ENCODE data around the gene NUP153. TPM values are rescaled to one million over a fixed set of nuclear protein-coding genes. Genes with fewer than 3 reads are reported as not detected.
"Not testable (repeated sequence)": the region's sequence is repeated elsewhere in the genome, so short reads cannot be mapped to it uniquely, and the experiment has no call there.

Gene NUP153
- polyA plus RNA-seq, 4 donors: 51.9 to 60.8 (median 60.6) TPM

DNA sequence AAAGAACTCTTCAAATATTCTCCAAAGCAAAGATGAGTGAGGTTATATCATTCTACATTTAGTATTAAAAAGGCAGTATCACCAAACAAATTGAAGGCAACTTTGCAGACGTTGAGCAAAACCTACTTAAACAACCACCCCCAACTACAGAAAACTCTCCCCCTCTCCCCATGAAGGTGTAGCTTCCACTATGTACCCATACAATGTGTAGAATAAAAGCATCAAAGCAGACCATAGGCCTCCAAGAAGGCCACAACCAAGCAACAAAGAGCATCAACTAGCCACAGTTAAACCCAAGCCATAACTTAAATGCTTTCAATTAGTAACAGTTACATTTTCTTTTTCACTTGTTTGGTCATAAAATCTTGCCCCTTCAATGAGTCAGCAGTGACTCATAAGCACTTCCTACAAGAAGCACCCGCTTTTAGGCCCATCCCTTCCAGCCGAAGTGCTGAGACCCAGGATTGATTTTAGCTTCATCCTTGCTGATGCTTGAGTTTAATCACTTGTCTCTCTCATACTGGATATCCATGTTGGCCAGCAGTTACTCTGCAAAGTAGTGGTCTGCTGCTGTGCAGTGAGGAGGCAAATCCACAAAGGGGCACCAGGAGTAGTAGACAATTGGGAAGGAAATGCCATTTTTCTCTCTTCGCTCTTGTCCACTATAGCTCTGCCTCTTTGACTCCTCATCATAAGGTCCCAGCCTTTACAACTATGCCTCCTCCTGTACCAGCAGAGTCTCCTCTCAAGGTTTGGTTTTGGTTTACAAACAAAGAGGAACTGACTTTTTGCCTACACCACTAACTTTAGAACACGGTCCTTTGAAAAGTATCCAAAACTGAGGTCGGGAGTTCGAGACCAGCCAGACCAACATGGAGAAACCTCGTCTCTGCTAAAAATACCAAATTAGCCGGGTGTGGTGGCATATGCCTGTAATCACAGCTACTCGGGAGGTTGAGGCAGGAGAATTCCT, 8.4 kb upstream of the NUP153 start:
- no peak for DNase-seq (ENCODE audit: low read depth in 4 of 4, low spot score in 3 of 4)

DNA sequence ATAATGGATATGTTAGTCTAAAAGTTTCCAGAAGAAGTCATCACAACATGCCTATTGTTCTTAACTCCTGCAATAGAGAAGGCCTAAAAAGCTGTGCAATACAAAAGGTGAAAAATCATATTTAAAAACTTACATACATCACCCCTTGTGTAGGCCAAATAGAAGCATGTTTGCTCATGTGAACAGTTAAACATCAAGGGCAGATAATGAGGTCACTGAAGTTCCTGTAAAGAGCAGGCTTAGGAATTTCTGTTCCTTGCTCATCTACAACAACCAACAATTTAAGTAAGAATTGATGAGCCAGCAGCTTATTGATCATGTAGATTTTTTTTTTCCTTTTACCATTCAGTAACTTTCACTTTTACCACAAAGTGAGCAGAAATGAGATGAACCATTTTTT, 7.5 kb upstream of the NUP153 start:
- no peak for DNase-seq (ENCODE audit: low read depth in 4 of 4, low spot score in 3 of 4)

DNA sequence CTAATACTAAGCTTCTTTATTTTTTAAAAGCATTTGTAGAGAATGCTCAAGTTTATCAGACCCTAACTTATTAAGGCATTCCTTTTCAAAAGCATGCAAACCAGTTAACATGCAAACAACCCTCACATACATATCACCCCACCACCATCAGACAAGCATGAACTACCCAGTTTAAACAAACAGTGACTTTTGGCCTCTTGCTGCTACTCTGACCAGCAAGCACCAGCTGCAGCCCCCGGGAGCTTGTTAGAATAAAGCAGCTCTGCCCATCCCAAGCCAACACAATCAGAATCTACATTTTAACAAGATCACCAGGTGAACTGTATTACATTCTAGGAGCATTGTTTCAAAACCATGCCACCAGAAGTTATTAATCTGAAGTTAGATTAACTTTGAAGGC, 5.9 kb upstream of the NUP153 start:
- DNase-seq (ENCODE audit: low read depth in 4 of 4, low spot score in 3 of 4): no peak

DNA sequence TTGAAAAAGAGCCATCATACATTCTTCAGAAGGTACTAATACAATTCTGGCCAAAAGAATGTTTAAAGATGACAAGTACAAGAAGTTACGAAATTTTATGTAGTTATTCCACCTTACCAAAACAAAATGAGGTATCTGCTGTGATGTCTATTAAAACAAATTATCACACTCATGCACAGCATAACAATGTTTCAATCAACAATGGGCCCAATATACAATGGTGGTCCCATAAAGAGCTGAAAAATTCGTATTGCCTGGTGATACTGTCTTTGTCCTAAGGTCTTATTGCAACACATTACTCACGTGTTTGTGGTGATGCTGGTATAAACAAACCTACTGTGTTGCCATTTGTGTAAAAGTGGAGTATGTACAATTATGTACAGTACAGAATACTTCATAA, 3.6 kb upstream of the NUP153 start:
- DNase-seq (ENCODE audit: low read depth in 4 of 4, low spot score in 3 of 4): no peak

DNA sequence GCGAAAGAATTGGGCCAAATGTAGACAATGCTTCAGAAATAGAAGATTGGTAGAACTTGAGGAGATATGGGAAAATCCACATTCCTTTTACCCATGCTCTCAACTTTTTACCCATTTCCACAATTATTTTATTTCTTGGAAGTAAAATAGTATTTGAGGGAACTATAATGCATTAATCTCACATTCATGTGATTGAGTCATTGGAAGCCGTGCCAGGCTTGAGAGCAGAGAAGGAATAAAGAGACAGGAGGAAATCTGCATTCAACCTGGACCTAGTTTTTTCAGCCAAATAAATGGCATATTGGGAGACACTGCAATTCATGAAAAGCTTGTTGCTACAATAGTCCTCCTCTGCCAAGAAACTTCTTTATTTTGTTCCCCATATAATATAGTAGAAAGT, 2.8 kb upstream of the NUP153 start:
- DNase-seq (ENCODE audit: low read depth in 4 of 4, low spot score in 3 of 4): no peak

DNA sequence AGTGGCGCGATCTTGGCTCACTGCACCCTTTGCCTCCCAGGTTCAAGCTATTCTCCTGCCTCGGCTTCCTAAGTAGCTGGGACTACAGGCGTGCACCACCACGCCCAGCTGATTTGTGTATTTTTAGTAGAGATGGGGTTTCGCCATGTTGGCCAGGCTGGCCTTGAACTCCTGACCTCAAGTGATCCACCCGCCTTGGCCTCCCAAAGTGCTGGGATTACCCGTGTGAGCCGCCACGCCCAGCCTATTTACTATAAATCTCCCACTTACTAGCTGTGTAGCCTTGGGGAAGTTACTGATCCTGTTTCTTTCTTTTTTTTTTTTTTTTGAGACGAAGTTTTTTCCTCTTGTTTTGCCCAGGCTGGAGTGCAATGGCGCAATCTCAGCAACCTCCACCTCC, 1.3 kb upstream of the NUP153 start:
- not testable (repeated sequence) for DNase-seq (ENCODE audit: low read depth in 4 of 4, low spot score in 3 of 4)

DNA sequence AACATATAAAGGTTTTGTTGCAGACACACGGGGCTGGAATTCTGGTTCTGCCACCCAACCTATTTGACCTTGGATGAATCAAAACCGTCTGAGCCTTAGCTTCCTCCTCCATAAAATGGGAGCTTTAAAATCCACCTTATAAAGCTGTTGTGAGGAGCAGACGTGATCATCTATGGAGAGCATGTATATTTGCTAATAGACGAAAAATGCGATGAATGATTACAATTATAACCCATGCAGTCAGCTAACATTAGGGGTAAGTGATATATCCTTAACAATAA, 586 bp upstream of the NUP153 start:
- no peak for DNase-seq (ENCODE audit: low read depth in 4 of 4, low spot score in 3 of 4)

DNA sequence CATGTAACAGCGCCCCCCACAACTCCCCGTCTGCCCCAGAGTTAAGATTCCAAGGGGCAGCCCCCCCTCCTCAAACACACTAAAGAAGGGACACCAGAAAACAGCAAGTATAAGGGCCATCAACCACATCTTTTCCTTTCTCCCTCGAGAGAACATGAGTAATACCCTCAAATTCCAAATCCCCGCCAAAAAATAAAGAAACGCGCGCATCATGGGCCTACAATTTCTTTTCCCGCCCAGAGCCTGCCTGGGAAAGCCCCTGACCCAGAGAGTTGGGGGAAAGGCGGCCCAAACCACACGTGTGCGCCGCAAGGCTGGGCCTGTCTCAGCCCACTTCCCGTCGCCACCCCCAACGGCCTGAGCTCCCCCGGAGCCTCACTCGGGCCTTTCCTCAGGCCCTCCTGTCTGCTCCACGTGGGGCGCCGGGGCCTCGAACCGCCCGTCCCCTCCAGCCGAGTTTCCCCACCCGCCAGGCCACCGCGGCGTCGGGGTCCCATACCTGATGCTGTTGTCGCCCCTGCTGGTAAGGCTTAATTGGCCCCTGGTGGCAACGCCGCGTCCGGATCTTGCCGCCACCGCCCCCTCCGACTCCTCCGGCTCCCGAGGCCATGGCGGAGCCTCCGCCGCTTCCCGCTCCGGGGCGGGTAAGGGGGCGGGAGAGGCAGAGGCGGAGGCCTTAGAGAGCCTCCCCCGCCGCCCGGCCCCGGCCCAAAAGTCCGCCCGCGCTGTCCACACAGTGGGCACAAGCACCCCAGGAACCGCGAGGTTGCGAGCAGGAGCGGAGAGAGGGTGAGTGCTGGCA, 746 bp downstream of the NUP153 start:
- DNase-seq (ENCODE audit: low read depth in 4 of 4, low spot score in 3 of 4): peak; percentile 29 to 56 (median 38)

DNA sequence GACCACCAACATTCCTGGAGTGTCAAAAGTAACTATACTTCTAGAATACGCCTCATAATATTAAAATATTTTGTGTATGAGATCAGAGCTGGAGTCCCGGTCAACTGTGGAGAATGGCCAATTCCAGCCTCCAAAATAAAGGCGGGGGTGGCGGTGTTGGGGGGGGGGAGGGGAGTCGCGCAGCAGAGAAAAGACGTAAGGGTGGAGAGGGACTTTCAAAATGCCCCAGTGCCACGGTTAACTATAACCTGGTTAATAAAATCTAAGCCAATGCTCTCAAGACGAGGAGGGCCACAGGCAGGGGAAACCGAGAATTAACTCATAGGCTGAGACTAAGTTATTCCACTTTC, 1.3 kb downstream of the NUP153 start:
- peak in 3 of 4 donors; percentile 37 to 43 (median 40) for DNase-seq (ENCODE audit: low read depth in 4 of 4, low spot score in 3 of 4)

DNA sequence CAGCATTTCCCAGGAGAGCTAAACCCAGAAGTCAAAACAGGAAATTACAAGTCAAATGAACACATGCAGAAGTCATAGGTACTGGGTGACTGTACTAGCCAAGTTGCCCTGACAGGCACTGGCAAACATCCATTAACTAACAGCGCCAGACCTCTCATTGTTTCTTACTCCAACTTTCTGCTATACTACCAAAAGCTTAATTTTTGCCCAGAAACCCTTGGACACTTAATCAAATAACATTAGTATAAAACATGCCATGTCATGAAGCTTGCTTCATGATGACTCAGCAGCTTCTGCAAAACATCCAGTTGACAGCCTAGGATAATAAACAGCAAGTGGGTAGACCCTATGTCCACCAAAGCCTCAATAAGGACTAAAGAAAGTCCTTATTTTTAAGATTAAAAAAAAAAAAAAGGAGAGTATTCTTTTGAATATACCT, 3.5 kb downstream of the NUP153 start:
- no peak for DNase-seq (ENCODE audit: low read depth in 4 of 4, low spot score in 3 of 4)

DNA sequence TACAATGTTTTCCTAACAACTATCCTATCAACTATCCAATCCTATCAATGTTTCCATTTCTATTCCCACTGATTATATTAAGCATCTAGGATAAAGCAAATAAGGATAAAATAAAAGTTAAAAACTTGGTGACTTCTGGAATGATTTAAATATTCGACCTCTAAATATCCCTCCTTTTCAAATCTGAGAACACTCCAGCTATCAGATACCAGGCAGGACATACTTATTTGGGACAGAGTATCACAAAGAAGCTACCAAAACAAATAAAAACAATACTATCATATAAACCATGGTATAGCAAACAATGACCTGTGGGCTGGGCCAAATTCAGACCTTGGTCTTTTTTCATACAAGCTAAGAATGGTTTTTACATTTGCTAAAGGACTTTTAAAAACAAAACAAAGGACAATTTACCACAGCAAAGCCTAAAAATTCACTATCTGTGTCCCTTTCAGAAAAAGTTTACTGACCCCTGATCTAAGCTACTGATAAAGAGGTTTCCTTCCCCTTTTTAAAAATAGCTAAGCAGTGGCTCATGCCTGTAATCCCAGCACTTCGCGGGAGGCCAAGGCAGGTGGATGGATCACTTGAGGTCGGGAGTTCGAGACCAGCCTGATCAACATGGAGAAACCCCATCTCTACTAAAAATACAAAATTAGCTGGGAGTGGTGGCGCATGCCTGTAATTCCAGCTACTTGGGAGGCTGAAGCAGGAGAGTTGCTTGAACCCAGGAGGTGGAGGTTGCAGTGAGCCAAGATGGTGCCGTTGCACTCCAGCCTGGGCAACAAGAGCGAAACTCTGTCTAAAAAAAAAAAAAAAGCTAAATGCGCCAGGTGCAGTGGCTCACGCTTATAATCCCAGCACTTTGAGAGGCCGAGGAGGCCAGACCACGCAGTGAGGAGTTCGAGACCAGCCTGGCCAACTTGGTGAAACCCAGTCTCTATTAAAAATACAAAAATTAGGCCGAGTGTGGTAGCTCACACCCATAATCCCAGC, 6.0 kb downstream of the NUP153 start:
- DNase-seq (ENCODE audit: low read depth in 4 of 4, low spot score in 3 of 4): no peak

DNA sequence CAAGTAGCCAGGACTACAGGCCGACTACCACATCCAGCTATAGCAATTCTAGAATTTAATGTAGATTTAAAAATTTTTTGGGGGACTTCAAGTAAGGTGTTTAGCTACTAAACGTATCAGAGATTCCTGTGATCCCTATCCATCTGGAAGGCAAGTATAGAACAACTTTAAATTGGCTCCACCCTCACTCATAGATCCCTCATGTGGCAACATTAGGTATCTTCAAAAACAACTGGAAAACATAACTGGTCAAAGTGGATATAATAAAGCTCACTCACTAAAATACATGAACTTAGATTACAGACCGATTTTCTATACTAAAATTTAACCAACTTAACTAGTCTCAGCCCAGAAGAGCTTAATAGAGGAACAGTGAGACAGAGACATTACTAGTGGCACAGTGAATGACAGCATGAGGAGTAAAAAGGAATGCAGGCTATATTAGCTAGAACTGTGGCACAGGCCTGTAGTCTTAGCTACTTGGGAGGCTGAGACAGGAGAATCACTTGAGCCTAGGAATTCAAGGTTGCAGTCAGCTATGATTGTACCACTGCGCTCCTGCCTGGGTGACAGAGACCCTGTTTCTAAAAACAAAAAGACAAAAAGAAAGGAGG, 14.7 kb downstream of the NUP153 start:
- no peak for DNase-seq (ENCODE audit: low read depth in 4 of 4, low spot score in 3 of 4)

DNA sequence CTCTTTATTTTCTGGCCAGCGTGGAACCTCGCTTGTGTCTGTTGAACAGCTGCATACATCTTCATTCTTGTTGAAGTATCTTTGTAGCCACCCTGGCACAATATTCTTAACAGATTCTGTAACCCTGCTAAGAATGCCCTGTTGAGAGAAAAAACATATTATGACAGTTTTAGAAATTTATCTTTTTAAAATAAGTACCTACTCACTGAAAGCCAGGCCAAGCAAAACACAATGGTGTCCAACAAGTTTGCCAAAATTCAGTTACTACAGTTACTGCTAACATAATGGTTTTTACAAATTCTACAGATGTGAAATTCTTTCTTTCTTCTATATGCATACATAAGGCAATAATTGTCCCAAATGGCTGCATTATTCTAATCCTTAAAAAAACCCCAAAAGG, 18.2 kb downstream of the NUP153 start:
- DNase-seq (ENCODE audit: low read depth in 4 of 4, low spot score in 3 of 4): no peak

DNA sequence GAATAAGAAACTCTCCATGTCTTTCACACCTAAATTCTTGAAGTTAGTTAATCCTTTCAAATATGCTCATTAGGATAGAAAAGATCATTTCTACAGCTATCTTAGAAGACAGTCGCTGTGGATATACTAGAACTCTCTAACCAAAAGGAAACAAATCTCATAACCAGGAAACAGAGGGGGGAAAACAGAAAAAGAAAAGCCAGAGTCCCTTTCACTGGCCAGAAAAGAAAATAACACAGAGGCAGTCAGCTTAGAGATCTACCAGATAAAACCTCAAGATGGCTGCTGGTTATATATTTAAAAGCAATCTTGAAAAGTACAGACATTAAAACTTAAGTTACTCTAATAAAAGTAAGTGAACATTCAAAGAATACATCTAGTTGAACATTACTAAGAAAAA, 19.6 kb downstream of the NUP153 start:
- DNase-seq (ENCODE audit: low read depth in 4 of 4, low spot score in 3 of 4): no peak

DNA sequence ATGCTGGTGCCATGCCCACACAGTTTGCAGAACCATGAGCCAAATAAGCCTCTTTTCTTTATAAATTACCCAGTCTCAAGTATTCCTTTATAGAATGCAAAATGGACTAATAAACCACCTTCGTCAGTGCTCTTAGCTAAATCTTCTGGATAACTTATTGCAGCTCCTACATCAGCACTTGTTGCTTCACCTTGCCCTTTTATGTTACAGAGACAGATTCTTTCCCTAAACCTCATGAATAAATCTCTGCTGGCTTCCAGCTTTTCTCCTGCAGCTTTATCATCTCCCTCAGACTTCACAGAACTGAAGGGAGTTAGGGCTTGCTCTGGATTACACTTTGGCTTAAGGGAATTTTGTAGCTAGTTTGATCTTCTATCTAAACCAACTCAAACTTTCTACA, 22.6 kb downstream of the NUP153 start:
- no peak for DNase-seq (ENCODE audit: low read depth in 4 of 4, low spot score in 3 of 4)

DNA sequence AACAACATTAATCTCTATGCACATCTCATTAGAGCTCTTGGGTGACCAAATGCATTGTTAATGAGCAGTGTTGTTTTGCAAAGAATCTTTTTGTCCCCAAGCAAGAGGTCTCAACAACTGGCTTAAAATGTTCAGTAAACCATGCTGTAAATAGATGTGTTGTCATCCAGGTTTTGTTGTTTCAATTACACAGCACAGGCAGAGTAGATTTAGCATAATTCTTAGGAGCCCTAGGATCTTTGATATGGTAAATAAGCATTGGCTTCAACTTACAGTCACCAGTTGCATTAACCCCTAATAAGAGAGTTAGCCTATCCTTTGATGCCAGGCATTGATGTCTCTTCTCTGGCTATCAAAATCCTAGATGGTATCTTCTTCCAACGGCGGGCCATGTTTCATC, 23.3 kb downstream of the NUP153 start:
- no peak for DNase-seq (ENCODE audit: low read depth in 4 of 4, low spot score in 3 of 4)

DNA sequence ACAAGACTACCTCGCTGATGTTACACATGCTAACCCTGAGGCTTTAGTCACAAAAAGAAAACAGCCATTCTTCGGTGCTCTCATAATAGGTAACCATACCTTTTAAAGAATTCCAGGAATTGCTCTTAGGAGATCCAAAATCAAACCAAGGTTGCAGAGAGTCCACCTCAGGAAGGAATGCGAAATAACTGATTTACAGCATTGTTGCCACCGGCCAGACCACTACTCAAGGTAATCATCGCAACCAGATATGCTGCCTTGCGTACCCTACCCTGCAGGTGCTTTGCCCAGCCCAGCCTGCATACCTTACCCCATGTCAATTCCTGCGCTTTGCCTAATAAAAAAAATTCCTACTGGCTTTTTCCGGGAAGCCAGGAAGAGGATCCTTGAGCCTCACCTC, 27.0 kb downstream of the NUP153 start:
- DNase-seq (ENCODE audit: low read depth in 4 of 4, low spot score in 3 of 4): no peak

DNA sequence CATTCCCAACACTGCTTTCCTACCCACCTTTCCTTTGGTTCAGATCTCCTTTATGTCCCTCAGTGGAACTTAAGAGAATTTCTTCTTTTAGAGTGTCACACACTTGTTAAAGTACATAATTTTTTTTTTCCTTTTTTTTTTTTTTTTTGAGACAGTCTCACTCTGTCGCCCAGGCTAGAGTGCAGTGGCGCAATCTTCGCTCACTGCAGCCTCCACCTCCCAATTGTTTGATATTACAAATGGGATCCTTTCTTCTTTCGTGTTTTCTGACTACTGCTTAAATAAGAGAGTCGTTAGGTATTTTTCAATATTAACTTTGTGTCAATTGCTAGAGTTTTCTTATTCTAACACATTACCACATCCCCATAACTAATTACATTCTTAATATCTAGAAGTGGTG, 29.1 kb downstream of the NUP153 start:
- no peak for DNase-seq (ENCODE audit: low read depth in 4 of 4, low spot score in 3 of 4)

DNA sequence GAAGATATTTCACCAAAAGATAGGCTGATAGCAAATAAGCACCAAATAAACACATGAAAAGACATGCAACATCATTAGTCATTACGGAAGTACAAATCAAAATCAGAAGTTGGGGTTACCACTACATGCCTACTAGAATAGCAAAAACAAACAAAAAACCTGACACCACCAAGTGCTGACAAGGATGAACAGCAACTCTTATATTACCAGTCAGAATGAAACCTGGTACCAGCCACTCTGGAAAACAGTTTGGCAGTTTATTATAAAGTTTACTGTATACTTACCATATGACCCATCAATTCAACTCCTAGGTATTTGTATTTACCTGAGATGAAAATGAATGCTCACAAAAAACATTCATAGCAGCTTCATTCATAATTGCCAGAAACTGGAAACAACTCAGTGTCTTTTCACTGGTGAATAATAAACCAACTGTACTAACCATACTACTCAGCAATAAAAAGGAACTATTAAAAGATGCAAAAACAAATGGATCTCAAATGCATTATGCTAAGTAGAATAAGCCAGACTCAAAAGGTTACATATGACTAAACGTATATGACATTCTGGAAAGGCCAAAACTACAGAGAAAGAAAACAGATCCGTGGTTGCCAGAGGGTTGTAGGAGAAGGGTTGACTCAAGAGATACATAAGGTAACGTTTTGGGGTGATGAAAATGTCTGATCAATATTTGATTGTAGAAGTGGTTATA, 33.0 kb downstream of the NUP153 start:
- DNase-seq (ENCODE audit: low read depth in 4 of 4, low spot score in 3 of 4): no peak

Measured in right renal pelvis (tissue), 4 donors.